Endothelial cell (in vitro differentiated cells): ENCODE data around the gene NYAP1. TPM values are rescaled to one million over a fixed set of nuclear protein-coding genes. Genes with fewer than 3 reads are reported as not detected.
A peak's percentile ranks its signal among the peaks of the same experiment; 100 is the strongest.

Source experiments
- DNase-seq: peaks from one replicate; pipeline ENCODE4 v3.0.0; 2021; ENCODE audit warnings: low spot score
- H3K27ac Mint-ChIP-seq: one replicate; pipeline ENCODE4 v1.8.0; 2021; ENCODE audit warnings: mixed read lengths, inconsistent platforms; ENCODE audit not compliant: unreplicated experiment
- H3K27me3 Mint-ChIP-seq: one replicate; pipeline ENCODE4 v1.8.0; 2021; ENCODE audit warnings: mild to moderate bottlenecking, moderate library complexity, mixed read lengths, inconsistent platforms; ENCODE audit not compliant: unreplicated experiment
- H3K36me3 Mint-ChIP-seq: one replicate; pipeline ENCODE4 v1.8.0; 2021; ENCODE audit warnings: mild to moderate bottlenecking, low read depth, mixed read lengths, inconsistent platforms; ENCODE audit not compliant: unreplicated experiment
- H3K4me1 Mint-ChIP-seq: one replicate; pipeline ENCODE4 v1.8.0; 2021; ENCODE audit warnings: mild to moderate bottlenecking, mixed read lengths, inconsistent platforms; ENCODE audit not compliant: unreplicated experiment
- H3K4me3 Mint-ChIP-seq: one replicate; pipeline ENCODE4 v1.8.0; 2021; ENCODE audit warnings: mild to moderate bottlenecking, mixed read lengths, inconsistent platforms; ENCODE audit not compliant: unreplicated experiment
- H3K9me3 Mint-ChIP-seq: one replicate; pipeline ENCODE4 v1.8.0; 2021; ENCODE audit warnings: mixed read lengths, inconsistent platforms; ENCODE audit not compliant: unreplicated experiment
- total RNA-seq: library from RNA; stranded (reverse); fragmentation: NEBNext Ultra II Directional; extraction: Animal tissue kit (Norgen Biotek cat#: 25700); gene quantifications from one replicate; pipeline ENCODE4 v1.2.1, GENCODE V29; 2021; ENCODE audit not compliant: unreplicated experiment
- TF ChIP-seq, protein P1 (sequence below): fragments of 200-600 bp; sonication (generic); IDR thresholded peaks from one replicate; pipeline ENCODE4 v1.5.0; 2021; ENCODE audit warnings: antibody characterized with exemption; ENCODE audit not compliant: unreplicated experiment

NYAP1 gene
- total RNA-seq, 1 donor from 2014 or later: 2.2 TPM

DNA sequence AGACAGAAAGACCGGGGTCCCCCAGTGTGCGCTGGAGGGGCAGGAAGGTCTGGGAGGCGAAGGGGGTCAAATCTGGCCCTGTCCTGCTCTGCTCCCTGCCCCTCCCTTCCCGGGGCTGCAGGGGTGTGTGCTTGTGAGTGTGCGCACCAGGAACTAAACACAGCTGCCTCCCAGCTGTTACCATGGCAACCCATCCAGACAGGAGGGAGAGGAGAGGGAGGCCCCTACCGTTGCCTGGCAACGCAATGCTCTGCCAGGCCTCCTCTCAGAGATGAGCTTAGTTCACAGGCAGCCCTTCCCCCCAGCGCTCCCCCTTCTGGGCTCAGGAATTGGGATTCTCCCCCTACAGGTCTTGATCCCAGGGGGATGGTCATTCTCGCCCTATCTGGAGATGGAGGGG lies 6.1 kb downstream of the NYAP1 start:
- H3K27ac Mint-ChIP-seq: peak overlapping the region; percentile 78
- no peaks in the 10 kb centered on the region for H3K9me3 Mint-ChIP-seq
- TF ChIP-seq, protein P1, sequence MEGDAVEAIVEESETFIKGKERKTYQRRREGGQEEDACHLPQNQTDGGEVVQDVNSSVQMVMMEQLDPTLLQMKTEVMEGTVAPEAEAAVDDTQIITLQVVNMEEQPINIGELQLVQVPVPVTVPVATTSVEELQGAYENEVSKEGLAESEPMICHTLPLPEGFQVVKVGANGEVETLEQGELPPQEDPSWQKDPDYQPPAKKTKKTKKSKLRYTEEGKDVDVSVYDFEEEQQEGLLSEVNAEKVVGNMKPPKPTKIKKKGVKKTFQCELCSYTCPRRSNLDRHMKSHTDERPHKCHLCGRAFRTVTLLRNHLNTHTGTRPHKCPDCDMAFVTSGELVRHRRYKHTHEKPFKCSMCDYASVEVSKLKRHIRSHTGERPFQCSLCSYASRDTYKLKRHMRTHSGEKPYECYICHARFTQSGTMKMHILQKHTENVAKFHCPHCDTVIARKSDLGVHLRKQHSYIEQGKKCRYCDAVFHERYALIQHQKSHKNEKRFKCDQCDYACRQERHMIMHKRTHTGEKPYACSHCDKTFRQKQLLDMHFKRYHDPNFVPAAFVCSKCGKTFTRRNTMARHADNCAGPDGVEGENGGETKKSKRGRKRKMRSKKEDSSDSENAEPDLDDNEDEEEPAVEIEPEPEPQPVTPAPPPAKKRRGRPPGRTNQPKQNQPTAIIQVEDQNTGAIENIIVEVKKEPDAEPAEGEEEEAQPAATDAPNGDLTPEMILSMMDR: no peak
- DNase-seq: peak; percentile 67
- peaks cover 4% of the 10 kb centered on the region for H3K4me1 Mint-ChIP-seq
- H3K36me3 Mint-ChIP-seq: peaks cover 8% of the 10 kb centered on the region
- no peak overlapping the region for H3K4me3 Mint-ChIP-seq
- peaks cover 20% of the 10 kb centered on the region for H3K27me3 Mint-ChIP-seq

DNA sequence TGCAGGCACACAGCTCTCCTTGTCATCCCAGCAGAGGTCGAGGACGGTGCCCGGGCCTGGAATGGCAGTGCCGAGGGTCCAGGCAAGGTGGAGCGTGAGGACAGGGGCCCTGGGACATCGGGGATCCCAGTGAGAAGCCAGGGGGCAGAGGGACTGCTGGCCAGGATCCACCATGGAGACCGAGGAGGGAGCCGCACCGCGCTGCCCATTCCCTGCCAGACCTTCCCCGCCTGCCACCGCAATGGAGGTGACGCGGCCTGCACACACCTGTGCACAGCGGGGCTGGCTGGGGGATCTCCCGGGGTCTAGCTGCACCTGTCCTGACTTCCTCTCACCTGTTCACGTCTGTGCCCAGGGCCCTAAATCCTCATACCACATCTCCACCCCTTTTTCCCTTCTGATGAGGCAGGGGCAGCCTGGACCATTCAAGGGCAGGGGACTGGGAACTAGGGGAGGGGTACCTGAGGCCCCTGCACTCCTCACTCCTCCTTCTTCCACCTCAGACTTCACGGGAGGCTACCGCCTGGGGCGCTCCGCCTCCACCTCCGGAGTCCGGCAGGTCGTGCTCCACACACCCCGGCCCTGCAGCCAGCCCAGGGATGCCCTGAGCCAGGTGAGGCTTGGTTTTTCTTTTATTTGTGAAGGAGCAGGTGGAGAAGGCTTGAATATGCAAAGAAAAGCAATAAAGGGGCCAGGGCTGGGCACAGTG lies 6.9 kb downstream of the NYAP1 start:
- H3K27ac Mint-ChIP-seq: no peak overlapping the region
- peaks cover 19% of the 10 kb centered on the region for H3K27me3 Mint-ChIP-seq
- peaks cover 8% of the 10 kb centered on the region for H3K36me3 Mint-ChIP-seq
- H3K4me1 Mint-ChIP-seq: peaks cover 4% of the 10 kb centered on the region
- no peaks in the 10 kb centered on the region for H3K9me3 Mint-ChIP-seq
- DNase-seq: no peak
- H3K4me3 Mint-ChIP-seq: no peak overlapping the region
- TF ChIP-seq, protein P1: no peak

DNA sequence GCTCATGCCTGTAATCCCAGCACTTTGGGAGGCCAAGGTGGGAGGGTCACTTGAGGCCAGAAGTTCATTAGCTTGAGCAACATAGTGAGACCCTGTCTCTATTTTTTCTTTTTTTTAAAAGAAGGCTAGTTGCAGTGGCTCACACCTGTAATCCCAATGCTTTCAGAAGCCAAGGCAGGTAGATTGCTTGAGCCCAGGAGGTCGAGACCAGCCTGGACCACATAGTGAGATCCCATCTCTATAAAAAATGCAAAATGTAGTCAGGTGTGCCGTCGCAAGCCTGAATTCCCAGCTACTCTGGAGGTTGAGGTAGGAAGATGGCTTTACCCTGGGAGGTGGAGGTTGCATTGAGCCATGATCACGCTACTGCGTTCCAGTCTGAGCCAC lies 7.5 kb downstream of the NYAP1 start:
- H3K4me3 Mint-ChIP-seq: no peak overlapping the region
- no peaks in the 10 kb centered on the region for H3K9me3 Mint-ChIP-seq
- H3K36me3 Mint-ChIP-seq: peaks cover 5% of the 10 kb centered on the region
- DNase-seq: no peak
- H3K4me1 Mint-ChIP-seq: peaks cover 4% of the 10 kb centered on the region
- peaks cover 17% of the 10 kb centered on the region for H3K27me3 Mint-ChIP-seq
- TF ChIP-seq, protein P1: no peak
- H3K27ac Mint-ChIP-seq: no peak overlapping the region

DNA sequence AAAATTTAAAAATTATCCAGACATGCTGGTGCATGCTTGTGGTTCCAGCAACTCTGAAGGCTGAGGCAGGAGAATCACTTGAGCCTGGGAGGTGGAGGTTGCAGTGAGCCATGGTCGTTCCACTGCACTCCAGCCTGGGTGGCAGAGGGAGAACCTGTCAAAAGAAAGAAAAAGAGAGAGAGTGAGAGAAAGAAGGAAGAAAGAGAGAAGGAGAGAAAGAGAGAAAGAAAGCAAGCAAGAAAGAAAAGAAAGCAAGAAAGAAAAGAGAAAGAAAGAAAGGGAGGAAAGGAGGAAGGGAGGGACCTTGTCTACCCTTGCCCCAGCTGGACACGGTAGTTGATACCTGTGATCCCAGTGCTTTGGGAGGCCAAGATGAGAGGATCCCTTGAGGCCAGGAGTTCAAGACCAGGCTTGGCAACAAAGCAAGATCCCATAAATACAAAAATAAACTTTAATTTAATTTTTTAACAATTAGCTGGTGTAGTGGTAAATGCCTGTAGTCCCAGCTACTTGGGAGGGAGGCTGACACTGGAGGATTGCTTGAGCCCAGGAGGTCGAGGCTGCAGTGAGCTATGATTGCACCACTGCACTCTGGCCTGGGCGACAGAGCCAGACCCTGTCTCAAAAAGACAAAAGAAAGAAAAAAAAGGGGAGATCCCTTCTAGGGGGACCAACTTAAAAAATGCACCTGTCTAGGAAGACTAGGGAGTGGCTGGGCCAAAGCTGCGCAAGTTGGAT lies 9.2 kb downstream of the NYAP1 start:
- Mint-ChIP-seq H3K9me3 (no peaks in the 10 kb centered on the region), H3K27me3 (peaks cover 14% of the 10 kb centered on the region), H3K27ac (peak overlapping the region; percentile 36), H3K36me3 (peaks cover 5% of the 10 kb centered on the region), H3K4me3 (peak overlapping the region; percentile 83), H3K4me1 (peaks cover 4% of the 10 kb centered on the region)
- TF ChIP-seq, protein P1: no peak
- no peak for DNase-seq
